ENCODE data around the gene ABHD16B. TPM values are rescaled to one million over a fixed set of nuclear protein-coding genes. Genes with fewer than 3 reads are reported as not detected.
A peak's percentile ranks its signal among the peaks of the same experiment; 100 is the strongest.

Gene ABHD16B
- total and polyA plus RNA-seq, 2 of the 13 experiments (the other 11 are each of a cell fraction or from before 2014, with no cell fraction given) = not detected

- peak; percentile 100 for TF ChIP-seq ZNF646 (CRISPR knock-in tag; IDR thresholded peaks at IDR 0.05)
- TF ChIP-seq ZMYM3 (CRISPR knock-in tag; IDR thresholded peaks at IDR 0.05) = peak; percentile 52; the same call in 1 of the 2 replicates
- TF ChIP-seq HBP1 (CRISPR knock-in tag; IDR thresholded peaks at IDR 0.05; ENCODE audit: low read depth) = no peak
- TF ChIP-seq IKZF1 (IDR thresholded peaks at IDR 0.05) = peak; percentile 100
- no peak for TF ChIP-seq THYN1 (CRISPR knock-in tag; IDR thresholded peaks at IDR 0.05; ENCODE audit: borderline replicate concordance, low read depth)
- TF ChIP-seq ZFX (CRISPR knock-in tag; IDR thresholded peaks at IDR 0.05; ENCODE audit: low read depth) = peak; percentile 18; the same call in 1 of the 2 replicates
- TF ChIP-seq ZSCAN21 (CRISPR knock-in tag; IDR thresholded peaks at IDR 0.05; ENCODE audit: borderline replicate concordance) = 0 out of 2 replicates have a peak, but pooled peaks have one; percentile 16
- no peak for TF ChIP-seq MAFK (conservative IDR thresholded peaks at IDR 0.05 in 1 of 2, IDR thresholded peaks at IDR 0.05 in 1 of 2; ENCODE audit: low read length in 2 of 2)
- TF ChIP-seq ARNT (IDR thresholded peaks at IDR 0.05) = peak; percentile 95; the same call in 1 of the 2 replicates
- TF ChIP-seq NONO (IDR thresholded peaks at IDR 0.05) = peak; percentile 95; the same call in 1 of the 2 replicates
- TF ChIP-seq NONO (CRISPR knock-in tag; conservative IDR thresholded peaks at IDR 0.05) = no peak
- TF ChIP-seq MNT (IDR thresholded peaks at IDR 0.05) = peak; percentile 43; the same call in 1 of the 2 replicates
- TF ChIP-seq PLRG1 (conservative IDR thresholded peaks at IDR 0.05) = peak; percentile 98; the same call in 1 of the 2 replicates
- peak; percentile 46 for TF ChIP-seq DPF2 (CRISPR knock-in tag; IDR thresholded peaks at IDR 0.05; ENCODE audit: borderline replicate concordance, low read depth)
- TF ChIP-seq HNF4A (CRISPR knock-in tag; IDR thresholded peaks at IDR 0.05) = no peak
- no peak for TF ChIP-seq SOX5 (CRISPR knock-in tag; IDR thresholded peaks at IDR 0.05; ENCODE audit: borderline replicate concordance)
- 0 out of 4 replicates have a peak, but pooled peaks of 1 of the 2 experiments have one; percentile 20 for TF ChIP-seq KLF16 (CRISPR knock-in tag; IDR thresholded peaks at IDR 0.05)
- peak; percentile 94 for TF ChIP-seq ZNF207 (IDR thresholded peaks at IDR 0.05; ENCODE audit: borderline replicate concordance)
- TF ChIP-seq LCORL (IDR thresholded peaks at IDR 0.05) = peak; percentile 68; the same call in 1 of the 2 replicates
- TF ChIP-seq LCORL (CRISPR knock-in tag; IDR thresholded peaks at IDR 0.05) = no peak
- TF ChIP-seq ZNF205 (CRISPR knock-in tag; IDR thresholded peaks at IDR 0.05) = no peak
These were observed 14.4 kb upstream of the ABHD16B start (continued) for GRCh38 chr20:63846888-63847236.

Measured in HepG2 (cell line).